GM21528 (cell line): ENCODE data around the gene GALR2.

Experiments
- ATAC-seq: cut with Tn5 transposase; IDR thresholded peaks from one replicate; pipeline ENCODE4 v1.9.1; 2021; ENCODE audit warnings: mild to moderate bottlenecking, moderate library complexity; ENCODE audit not compliant: unreplicated experiment, low FRiP score

GALR2 gene

GRCh38 chr17:76078860-76079534 is 4.4 kb downstream of the GALR2 start, which contains the start of gene ZACN:
Gene ZACN (plus strand): TSS chr17:76079182. CDS start chr17:76079265, 83 bp downstream.
- ATAC-seq, result no peak

GRCh38 chr17:76079535-76079955 is 5.0 kb downstream of the GALR2 start:
- no peak for ATAC-seq

GRCh38 chr17:76079956-76080767 is 5.6 kb downstream of the GALR2 start:
- no peak for ATAC-seq

- no peak for ATAC-seq
Observed at GRCh38 chr17:76080768-76081287, 6.2 kb downstream of the GALR2 start.

- ATAC-seq, result no peak
Observed at GRCh38 chr17:76081295-76082210, 7.0 kb downstream of the GALR2 start.

- ATAC-seq, result no peak
Observed at GRCh38 chr17:76082326-76083251, 8.0 kb downstream of the GALR2 start.

GRCh38 chr17:76083536-76084182 is 9.1 kb downstream of the GALR2 start:
- no peak for ATAC-seq

DNA sequence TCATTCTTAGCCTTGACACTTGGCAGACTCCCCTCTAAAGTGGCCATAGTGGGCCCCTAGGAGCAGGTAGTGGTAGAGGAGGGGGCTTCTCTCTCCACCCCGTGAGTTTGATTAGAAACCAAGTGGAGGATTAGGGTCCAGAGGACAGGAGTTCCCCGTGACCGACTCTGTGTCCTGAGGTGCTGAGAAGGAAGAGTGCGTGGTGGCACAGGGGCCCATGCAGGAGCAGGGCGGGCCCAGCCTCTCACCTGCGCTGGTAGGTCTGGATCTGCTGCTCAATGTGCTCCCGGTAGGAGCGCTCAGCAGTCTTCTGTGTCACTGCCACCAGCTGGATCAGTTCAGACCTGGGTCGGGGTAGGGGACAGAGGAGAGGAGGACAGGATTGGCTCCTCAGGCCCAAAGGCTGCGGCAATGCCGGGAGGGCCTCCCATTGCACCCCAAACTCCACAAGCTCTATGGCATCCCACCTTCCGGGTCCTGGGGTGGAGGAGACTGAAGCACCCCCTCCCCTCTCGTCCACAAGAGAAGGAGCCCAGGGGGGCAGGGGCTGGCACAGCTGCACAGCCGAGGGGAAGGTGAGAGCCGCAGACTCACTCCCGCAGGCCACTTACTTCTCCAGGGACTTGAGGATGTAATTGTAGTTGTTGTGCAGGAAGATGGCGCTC is 10.6 kb downstream of the GALR2 start:
- ATAC-seq, result no peak

DNA sequence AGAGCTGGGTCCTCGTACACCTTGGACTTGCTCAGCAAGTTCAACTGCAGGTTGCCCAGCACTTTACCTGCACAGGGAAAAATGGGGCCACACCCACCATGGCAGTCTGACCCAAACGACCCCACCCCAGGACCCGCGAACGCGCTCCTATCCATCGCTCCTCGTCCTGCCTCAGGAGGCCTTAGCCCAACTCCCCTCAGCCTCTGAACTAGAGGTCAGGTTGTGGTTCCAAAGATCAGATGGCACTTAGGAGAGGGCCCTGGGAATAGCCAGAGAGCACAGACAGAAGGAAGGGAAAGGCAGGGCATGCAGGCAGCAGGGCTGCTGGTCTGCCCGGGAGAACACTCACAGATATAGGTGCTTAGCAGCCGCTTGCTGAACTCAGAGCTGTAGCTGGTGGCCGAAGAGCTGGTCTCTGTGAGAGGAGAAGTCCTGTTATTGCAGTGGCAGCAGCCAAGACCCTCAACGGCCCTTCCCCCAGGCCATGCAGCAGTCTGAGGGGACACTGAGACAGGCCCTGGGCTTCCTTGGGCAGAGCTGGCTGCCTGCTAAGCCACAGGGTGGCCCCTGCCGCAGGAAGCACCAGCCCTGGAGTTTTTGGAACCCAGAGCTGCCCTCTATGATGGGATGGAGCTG is 11.3 kb downstream of the GALR2 start:
- no peak for ATAC-seq

- ATAC-seq, result no peak
Observed at GRCh38 chr17:76086384-76086783, 11.8 kb downstream of the GALR2 start.

- no peak for ATAC-seq
Observed at GRCh38 chr17:76087531-76087930, 12.9 kb downstream of the GALR2 start.

GRCh38 chr17:76088041-76088867 is 13.7 kb downstream of the GALR2 start:
- ATAC-seq, result no peak

GRCh38 chr17:76088868-76089576 is 14.4 kb downstream of the GALR2 start:
- no peak for ATAC-seq

GRCh38 chr17:76089680-76090516 is 15.3 kb downstream of the GALR2 start:
- ATAC-seq, result no peak

DNA sequence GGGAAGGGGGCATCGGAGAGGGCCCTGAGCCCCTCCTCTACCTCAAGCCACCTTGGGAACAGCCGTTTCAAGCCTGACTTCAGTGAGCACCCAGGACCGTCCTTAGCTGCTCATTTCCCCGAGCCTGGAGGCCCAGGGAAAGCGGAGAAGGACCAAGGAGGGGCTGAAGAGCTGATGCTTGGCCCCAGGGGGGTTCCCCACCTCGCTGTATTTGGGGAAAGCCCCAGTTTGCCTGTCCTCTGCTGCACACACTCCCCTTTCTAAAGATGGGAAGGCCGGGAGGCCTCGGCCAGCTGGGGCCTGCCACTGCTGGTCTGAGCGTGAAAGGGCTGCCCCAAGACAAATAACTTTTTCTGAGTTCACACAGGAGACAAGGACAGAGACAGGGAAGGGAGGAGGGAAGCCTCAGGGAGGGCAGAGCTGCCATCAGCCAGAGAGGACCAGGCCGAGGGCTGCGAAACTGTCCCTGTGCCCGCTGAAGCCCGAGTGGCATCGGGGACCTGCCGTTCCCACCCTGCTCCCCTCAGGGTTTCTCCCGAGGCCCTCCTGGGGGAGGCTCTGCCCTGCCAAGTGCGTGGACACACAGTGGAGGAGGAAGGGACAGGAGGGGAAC is 16.0 kb downstream of the GALR2 start:
- no peak for ATAC-seq
